Panc1 (cell line): ENCODE measurements around the gene SLC16A12. TPM values are rescaled to one million over a fixed set of nuclear protein-coding genes. Genes with fewer than 3 reads are reported as not detected.

Experiments
- ATAC-seq: fragments of 200-7000 bp; cut with Tn5 transposase; 2 replicates; pipeline ENCODE4 v1.9.1; 2020; ENCODE audit warnings: mild to moderate bottlenecking, moderate library complexity
- BruUV-seq: library from RNA; stranded (reverse); fragments of 400-500 nt; replicated peaks from 2 replicates; lab custom pipeline; 2021; lab: Mats Ljungman, UMichigan
- CTCF ChIA-PET: fragments of 300-600 bp; sonication (Branson Sonifier 250); formaldehyde crosslinking; loops from one replicate; lab custom pipeline; 2022; ENCODE audit warnings: antibody characterized with exemption; lab: Charles Lee
- POLR2A ChIA-PET: fragments of 300-600 bp; sonication (Branson Sonifier 250); formaldehyde crosslinking; loops from one replicate; lab custom pipeline; 2022; ENCODE audit warnings: antibody characterized with exemption; lab: Charles Lee
- DNase-seq: peaks from one replicate; pipeline ENCODE4 v3.0.0-alpha.2; 2010; ENCODE audit warnings: low read depth, low spot score
- H3K27ac ChIP-seq: 2 replicates; pipeline ENCODE4 v1.5.1; 2011; ENCODE audit warnings: mild to moderate bottlenecking, low read length, inconsistent platforms
- H3K27me3 ChIP-seq: fragments of 200-500 bp; sonication (Bioruptor generic); 2 replicates; pipeline ENCODE4 v1.6.0; 2014; ENCODE audit warnings: low read length, inconsistent platforms; ENCODE audit not compliant: control insufficient read depth, insufficient read depth
- H3K36me3 ChIP-seq: fragments of 200-500 bp; sonication (Bioruptor generic); 2 replicates; pipeline ENCODE4 v1.5.1; 2014; ENCODE audit warnings: inconsistent platforms, mild to moderate bottlenecking, low read length, moderate library complexity; ENCODE audit not compliant: control insufficient read depth, insufficient read depth
- H3K4me1 ChIP-seq: 2 replicates; pipeline ENCODE4 v1.5.1; 2011; ENCODE audit warnings: inconsistent platforms, mild to moderate bottlenecking, low read length, moderate library complexity; ENCODE audit not compliant: control insufficient read depth, insufficient read depth
- H3K4me3 ChIP-seq, 2 experiments: 2 replicates each; pipeline ENCODE4 v1.5.1; 2011 to 2012; ENCODE audit warnings: low read depth in 2 of 2, low read length in 2 of 2, mild to moderate bottlenecking in 2 of 2, inconsistent platforms in 1 of 2, moderate library complexity in 1 of 2
- H3K9me3 ChIP-seq: fragments of 200-500 bp; sonication (Bioruptor generic); 2 replicates; pipeline ENCODE4 v1.5.1; 2014; ENCODE audit warnings: low read depth, mild to moderate bottlenecking, inconsistent platforms, low read length, moderate library complexity; ENCODE audit not compliant: control insufficient read depth, insufficient read depth
- CTCF ChIP-seq: fragments of 450-650 bp; IDR thresholded peaks from 2 replicates; pipeline ENCODE4 v1.5.1; 2017; ENCODE audit warnings: mild to moderate bottlenecking
- POLR2AphosphoS5 ChIP-seq: IDR thresholded peaks from 2 replicates; pipeline ENCODE4 v1.6.1; 2012; ENCODE audit warnings: mild to moderate bottlenecking, low read depth, low read length, moderate library complexity
- REST ChIP-seq, 2 experiments: IDR thresholded peaks; 2 replicates each; pipeline ENCODE4 v1.6.1; 2011 to 2012; ENCODE audit warnings: low read depth in 2 of 2, control low read depth in 1 of 2, low read length in 1 of 2, mild to moderate bottlenecking in 1 of 2, moderate library complexity in 1 of 2; ENCODE audit not compliant: insufficient read depth in 1 of 2
- SIN3A ChIP-seq: IDR thresholded peaks from 2 replicates; pipeline ENCODE4 v1.6.1; 2012; ENCODE audit warnings: low read depth, mild to moderate bottlenecking, low read length, moderate library complexity, borderline replicate concordance; ENCODE audit not compliant: insufficient read depth
- TCF7L2 ChIP-seq: IDR thresholded peaks from 2 replicates; pipeline ENCODE4 v1.6.1; 2011; ENCODE audit warnings: mild to moderate bottlenecking, low read depth, low read length, inconsistent platforms
- in situ Hi-C: cut with HindIII; loops from 2 replicates; pipeline ENCODE4 v1.10.0; 2016; ENCODE audit warnings: low sequenced_read_pairs, low pct_unique_long_range_greater_than_20kb
- intact Hi-C: fragments of 100-400 bp; cut with micrococcal nuclease; formaldehyde crosslinking; loops from one replicate; pipeline ENCODE4 v1.10.0; 2022; ENCODE audit not compliant: unreplicated experiment
- total RNA-seq: library from RNA; stranded (reverse); gene quantifications from one replicate; pipeline ENCODE4 v1.2.1, GENCODE V29; 2021; ENCODE audit not compliant: unreplicated experiment

SLC16A12 gene
- total RNA-seq, 1 experiment from 2014 or later: not detected

- intact Hi-C loops (no loop called here), in situ Hi-C loops (no loop called here)
- H3K4me3 ChIP-seq: no peak overlapping the region
Measured at GRCh38 chr10:89565180-89565579, 29.8 kb upstream of the SLC16A12 start.

GRCh38 chr10:89563861-89564478 lies 28.6 kb upstream of the SLC16A12 start:
- no peaks in the 10 kb centered on the region for H3K9me3 ChIP-seq
- no peak overlapping the region for H3K27ac ChIP-seq
- peak; percentile 88 for ATAC-seq
- H3K4me1 ChIP-seq: no peaks in the 10 kb centered on the region
- H3K27me3 ChIP-seq: no peaks in the 10 kb centered on the region; the same call in 1 of the 2 replicates
- TF ChIP-seq TCF7L2 (no peak), POLR2AphosphoS5 (no peak), CTCF (peak; percentile 78; the same call in 1 of the 2 replicates), REST (IDR thresholded peaks at IDR 0.05; ENCODE audit: insufficient read depth in 1 of 2, low read depth in 2 of 2, low read length in 1 of 2) (no peak)
- H3K4me3 ChIP-seq: no peak overlapping the region
- in situ Hi-C loops (no loop called here), intact Hi-C loops (loop anchor here (1.0 to 5.0 kb wide), 2 partner anchors 138 to 347 kb away; no protein-coding TSS in a partner anchor)
- BruUV-seq: no TSS peak
- ChIA-PET POLR2A (no interaction called here), CTCF (no interaction called here)
- no peaks in the 10 kb centered on the region for H3K36me3 ChIP-seq
- peak; percentile 48 for DNase-seq

More at GRCh38 chr10:89565180-89565579, 29.8 kb upstream of the SLC16A12 start:
- no peaks in the 10 kb centered on the region for H3K36me3 ChIP-seq
- H3K9me3 ChIP-seq: no peaks in the 10 kb centered on the region
- DNase-seq (no peak), ATAC-seq (no peak)
- BruUV-seq: no TSS peak
- H3K27ac ChIP-seq: no peak overlapping the region
- POLR2A ChIA-PET: no interaction called here
- no peaks in the 10 kb centered on the region; the same call in 1 of the 2 replicates for H3K27me3 ChIP-seq
- CTCF ChIA-PET: interaction anchor here (0.6 kb wide), 1 partner anchor 141 kb away, joined by 3 read pairs; no protein-coding TSS in a partner anchor
- no peak for TF ChIP-seq TCF7L2
- TF ChIP-seq POLR2AphosphoS5: no peak
- TF ChIP-seq CTCF: no peak
- TF ChIP-seq REST (IDR thresholded peaks at IDR 0.05; ENCODE audit: insufficient read depth in 1 of 2, low read depth in 2 of 2, low read length in 1 of 2): no peak
- no peak for TF ChIP-seq SIN3A
- H3K4me1 ChIP-seq: no peaks in the 10 kb centered on the region
